WERI-Rb-1 (cell line): ENCODE data around the gene PPP1R13L.
A peak's percentile ranks its signal among the peaks of the same experiment; 100 is the strongest.

ENCODE experiments used
- DNase-seq: peaks from one replicate; pipeline ENCODE4 v3.0.0-alpha.2; 2020
- H3K27ac ChIP-seq: fragments of 250-450 bp; sonication (Bioruptor Pico); 2 replicates; pipeline ENCODE4 v1.5.1; 2020; ENCODE audit warnings: mild to moderate bottlenecking, moderate library complexity
- H3K27me3 ChIP-seq: fragments of 250-450 bp; sonication (Bioruptor Pico); 2 replicates; pipeline ENCODE4 v1.5.1; 2021; ENCODE audit warnings: mild to moderate bottlenecking, low read depth, moderate library complexity; ENCODE audit not compliant: insufficient read depth, severe bottlenecking
- H3K36me3 ChIP-seq: fragments of 250-450 bp; sonication (Bioruptor Pico); 2 replicates; pipeline ENCODE4 v1.5.1; 2020; ENCODE audit warnings: mild to moderate bottlenecking, moderate library complexity
- H3K4me3 ChIP-seq: 2 replicates; pipeline ENCODE4 v1.5.1; 2011; ENCODE audit warnings: low read depth, mild to moderate bottlenecking, control low read depth, low read length
- H3K9me3 ChIP-seq: fragments of 250-450 bp; sonication (Bioruptor Pico); 2 replicates; pipeline ENCODE4 v1.5.1; 2021; ENCODE audit warnings: mild to moderate bottlenecking, moderate library complexity; ENCODE audit not compliant: severe bottlenecking
- CTCF ChIP-seq: IDR thresholded peaks from 2 replicates; pipeline ENCODE4 v1.5.1; 2011; ENCODE audit warnings: low read depth, mild to moderate bottlenecking, control low read depth, inconsistent platforms, low read length

The PPP1R13L gene

DNA sequence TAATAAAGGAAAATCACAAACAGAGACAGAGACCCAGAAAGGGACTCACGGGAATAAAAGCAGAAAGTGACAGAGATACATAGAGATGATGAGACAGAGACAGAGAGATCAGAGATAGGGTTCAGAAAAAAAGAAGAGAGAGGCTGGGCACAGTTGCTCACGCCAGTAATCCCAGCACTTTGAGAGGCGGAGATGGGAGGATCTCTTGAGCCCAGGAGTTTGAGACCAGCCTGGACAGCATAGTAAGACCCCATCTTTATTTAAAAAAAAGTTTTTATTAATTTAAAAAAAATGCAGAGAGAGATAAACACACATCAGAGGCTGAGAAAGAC, 43.5 kb upstream of the PPP1R13L start:
- H3K4me3 ChIP-seq, result no peak overlapping the region
- no peak overlapping the region for H3K27ac ChIP-seq
- H3K9me3 ChIP-seq, result no peaks in the 10 kb centered on the region
- DNase-seq, result no peak
- H3K36me3 ChIP-seq, result no peaks in the 10 kb centered on the region
- no peaks in the 10 kb centered on the region for H3K27me3 ChIP-seq
- TF ChIP-seq CTCF, result no peak

GRCh38 chr19:45446944-45447343, 42.1 kb upstream of the PPP1R13L start:
- TF ChIP-seq CTCF, result no peak
- no peaks in the 10 kb centered on the region for H3K36me3 ChIP-seq
- no peak overlapping the region for H3K27ac ChIP-seq
- H3K9me3 ChIP-seq, result no peaks in the 10 kb centered on the region
- no peak overlapping the region for H3K4me3 ChIP-seq
- H3K27me3 ChIP-seq, result no peaks in the 10 kb centered on the region
- DNase-seq, result no peak

DNA sequence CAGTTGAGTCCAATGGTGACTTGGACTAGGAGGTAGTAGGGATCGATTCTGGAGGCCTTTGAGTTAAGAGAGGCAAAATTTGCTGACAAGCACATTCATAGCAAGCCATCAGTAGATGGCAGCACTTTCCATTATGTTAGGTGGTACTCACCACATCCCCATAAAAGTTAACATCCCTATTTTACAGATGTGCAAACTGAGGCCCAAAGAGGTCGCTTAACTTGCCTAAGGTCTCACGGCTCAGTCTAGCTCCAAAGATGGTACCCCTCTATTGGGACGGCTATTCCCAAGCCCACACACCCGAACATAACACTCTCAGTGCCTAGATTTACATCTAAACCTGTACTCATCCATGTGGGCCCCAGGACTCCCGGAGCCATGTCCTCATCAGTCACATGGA, 41.4 kb upstream of the PPP1R13L start:
- peak; percentile 22; the same call in 1 of the 2 replicates for TF ChIP-seq CTCF
- Histone ChIP-seq H3K36me3 (no peaks in the 10 kb centered on the region), H3K9me3 (no peaks in the 10 kb centered on the region), H3K27ac (no peak overlapping the region), H3K27me3 (no peaks in the 10 kb centered on the region), H3K4me3 (no peak overlapping the region)
- no peak for DNase-seq

DNA sequence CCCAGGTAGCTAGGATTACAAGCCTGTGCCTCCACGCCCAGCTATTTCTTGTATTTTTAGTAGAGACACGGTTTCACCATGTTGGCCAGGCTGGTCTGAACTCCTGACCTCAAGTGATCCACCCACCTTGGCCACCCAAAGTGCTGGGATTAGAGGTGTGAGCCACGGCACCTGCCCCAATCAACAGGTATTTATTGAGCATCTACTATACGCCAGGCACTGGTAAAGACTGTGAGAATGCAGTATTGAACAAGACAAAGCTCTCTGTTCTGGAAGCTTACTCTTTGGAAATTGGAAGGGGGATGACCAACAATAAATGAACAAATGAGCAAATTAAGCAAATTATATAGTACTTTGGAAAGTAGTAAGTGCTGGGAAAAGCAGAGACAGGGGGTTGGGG, 40.3 kb upstream of the PPP1R13L start:
- no peaks in the 10 kb centered on the region for H3K36me3 ChIP-seq
- DNase-seq, result no peak
- no peaks in the 10 kb centered on the region for H3K27me3 ChIP-seq
- no peaks in the 10 kb centered on the region for H3K9me3 ChIP-seq
- peak overlapping the region; percentile 93 for H3K27ac ChIP-seq
- H3K4me3 ChIP-seq, result no peak overlapping the region
- no peak for TF ChIP-seq CTCF

- no peaks in the 10 kb centered on the region for H3K27me3 ChIP-seq
- H3K4me3 ChIP-seq, result peak overlapping the region; percentile 57
- no peak for TF ChIP-seq CTCF
- H3K27ac ChIP-seq, result peak overlapping the region; percentile 93
- peak; percentile 93 for DNase-seq
- no peaks in the 10 kb centered on the region for H3K9me3 ChIP-seq
- H3K36me3 ChIP-seq, result no peaks in the 10 kb centered on the region
Observed at GRCh38 chr19:45444318-45445041, 39.6 kb upstream of the PPP1R13L start.
